Peyer's patch (tissue), 4 donors: ENCODE results near the gene SPINK5.

Experiments used
- CTCF ChIP-seq, 6 experiments: fragments of 450-650 bp in 4 of 6; fragments of 200-600 bp in 2 of 6; sonication (generic) in 1 of 6; IDR thresholded peaks; one replicate each; pipeline ENCODE4 v1.5.1; 2017 to 2019; ENCODE audit warnings: antibody characterized with exemption in 6 of 6, mild to moderate bottlenecking in 3 of 6, moderate library complexity in 1 of 6
- POLR2A ChIP-seq, 2 donors: fragments of 450-650 bp; IDR thresholded peaks; one replicate each; pipeline ENCODE4 v1.5.1; 2017; ENCODE audit warnings: antibody characterized with exemption in 2 of 2, mild to moderate bottlenecking in 2 of 2, moderate library complexity in 2 of 2

GRCh38 chr5:148060309-148060708 lies 3.5 kb upstream of the SPINK5 start:
- TF ChIP-seq CTCF (IDR thresholded peaks at IDR 0.05) (no peak), POLR2A (IDR thresholded peaks at IDR 0.05) (no peak)
